ENCODE results near the gene CD2. TPM values are rescaled to one million over a fixed set of nuclear protein-coding genes. Genes with fewer than 3 reads are reported as not detected.

Gene CD2
- total RNA-seq, 2 experiments from 2014 or later, result 150 to 151 TPM

- peaks cover 93% of the 10 kb centered on the region for H3K4me1 Mint-ChIP-seq (ENCODE audit: low read depth)
- peak overlapping the region in 1 of 2 donors; percentile 80 for H3K27ac ChIP-seq (ENCODE audit: low read depth in 1 of 2, low read length in 2 of 2)
- H3K27ac Mint-ChIP-seq, result peak overlapping the region; percentile 93
- no peak for TF ChIP-seq CTCF (IDR thresholded peaks at IDR 0.05)
- peak overlapping the region; percentile 21 for H3K4me3 ChIP-seq (ENCODE audit: low read length)
- no peaks in the 10 kb centered on the region for H3K27me3 Mint-ChIP-seq
- DNase-seq, result no peak
- ChIA-PET CTCF (interaction anchor here (1.0 to 3.8 kb wide), 3 partner anchors 36 to 68 kb away, joined by 4 to 26 read pairs (median 4); no protein-coding TSS in a partner anchor), POLR2A (interaction anchor here (2.4 to 15.2 kb wide), 2 partner anchors 11 to 37 kb away, joined by 14 to 290 read pairs; no protein-coding TSS in a partner anchor)
- no peaks in the 10 kb centered on the region for H3K9me3 ChIP-seq (ENCODE audit: control insufficient read depth in 1 of 2, insufficient read depth in 1 of 2, low read length in 2 of 2)
- no peak for ATAC-seq (ENCODE audit: poor library complexity)
- peaks cover 73% of the 10 kb centered on the region for H3K4me1 ChIP-seq (ENCODE audit: insufficient read depth, low read length)
- intact Hi-C loops (cut with DNase I, micrococcal nuclease), result no loop called here
- H3K36me3 Mint-ChIP-seq (ENCODE audit: low read depth), result peaks cover 11% of the 10 kb centered on the region
- peak overlapping the region; percentile 65 for H3K4me3 Mint-ChIP-seq
- H3K27me3 ChIP-seq (ENCODE audit: control insufficient read depth in 1 of 2, insufficient read depth in 2 of 2, low read length in 2 of 2), result no peaks in the 10 kb centered on the region
- H3K9me3 Mint-ChIP-seq, result no peaks in the 10 kb centered on the region
- H3K36me3 ChIP-seq (ENCODE audit: insufficient read depth, low read length), result no peaks in the 10 kb centered on the region
Observed at GRCh38 chr1:116805398-116805797, 51.2 kb downstream of the CD2 start.

- ATAC-seq (ENCODE audit: poor library complexity) (peak; percentile 27), DNase-seq (peak in 11 of 14 experiments; percentile 29 to 79 (median 48))
- H3K27ac Mint-ChIP-seq, result peak overlapping the region; percentile 93
- peak overlapping the region; percentile 11 to 80 for H3K27ac ChIP-seq (ENCODE audit: low read depth in 1 of 2, low read length in 2 of 2)
- H3K4me3 ChIP-seq (ENCODE audit: low read length), result peak overlapping the region; percentile 9
- H3K4me3 Mint-ChIP-seq, result peak overlapping the region; percentile 64
- no peaks in the 10 kb centered on the region for H3K27me3 ChIP-seq (ENCODE audit: control insufficient read depth in 1 of 2, insufficient read depth in 2 of 2, low read length in 2 of 2)
- CTCF ChIA-PET, result interaction anchor here (1.0 to 3.8 kb wide), 3 partner anchors 37 to 68 kb away, joined by 4 to 26 read pairs (median 4); no protein-coding TSS in a partner anchor
- H3K36me3 Mint-ChIP-seq (ENCODE audit: low read depth), result peaks cover 15% of the 10 kb centered on the region
- H3K4me1 ChIP-seq (ENCODE audit: insufficient read depth, low read length), result peaks cover 78% of the 10 kb centered on the region
- H3K9me3 Mint-ChIP-seq, result no peaks in the 10 kb centered on the region
- intact Hi-C loops (cut with DNase I, micrococcal nuclease), result no loop called here
- H3K27me3 Mint-ChIP-seq, result no peaks in the 10 kb centered on the region
- no peaks in the 10 kb centered on the region for H3K36me3 ChIP-seq (ENCODE audit: insufficient read depth, low read length)
- TF ChIP-seq CTCF (IDR thresholded peaks at IDR 0.05), result no peak
- H3K4me1 Mint-ChIP-seq (ENCODE audit: low read depth), result peaks cover 90% of the 10 kb centered on the region
- POLR2A ChIA-PET, result interaction anchor here (0.7 to 15.2 kb wide), 8 partner anchors 10 to 72 kb away, joined by 3 to 290 read pairs (median 6); no protein-coding TSS in a partner anchor
- no peaks in the 10 kb centered on the region for H3K9me3 ChIP-seq (ENCODE audit: control insufficient read depth in 1 of 2, insufficient read depth in 1 of 2, low read length in 2 of 2)
Observed at GRCh38 chr1:116806245-116806644, 52.0 kb downstream of the CD2 start.

GRCh38 chr1:116806671-116807070 is 52.4 kb downstream of the CD2 start:
- no peaks in the 10 kb centered on the region for H3K9me3 Mint-ChIP-seq
- peak in 2 of 14 experiments; percentile 42 to 45 for DNase-seq
- CTCF ChIA-PET, result interaction anchor here (1.7 to 4.4 kb wide), 3 partner anchors 37 to 69 kb away, joined by 4 to 26 read pairs (median 16); no protein-coding TSS in a partner anchor
- POLR2A ChIA-PET, result interaction anchor here (0.7 to 15.2 kb wide), 9 partner anchors 9 to 71 kb away, joined by 3 to 290 read pairs (median 4); no protein-coding TSS in a partner anchor
- no peak for ATAC-seq (ENCODE audit: poor library complexity)
- H3K27ac Mint-ChIP-seq, result peak overlapping the region; percentile 93
- Histone ChIP-seq H3K4me3 (ENCODE audit: low read length) (peak overlapping the region; percentile 9), H3K27me3 (ENCODE audit: control insufficient read depth in 1 of 2, insufficient read depth in 2 of 2, low read length in 2 of 2) (no peaks in the 10 kb centered on the region), H3K36me3 (ENCODE audit: insufficient read depth, low read length) (no peaks in the 10 kb centered on the region), H3K9me3 (ENCODE audit: control insufficient read depth in 1 of 2, insufficient read depth in 1 of 2, low read length in 2 of 2) (no peaks in the 10 kb centered on the region), H3K4me1 (ENCODE audit: insufficient read depth, low read length) (peaks cover 75% of the 10 kb centered on the region), H3K27ac (ENCODE audit: low read depth in 1 of 2, low read length in 2 of 2) (peak overlapping the region; percentile 11 to 80)
- no peaks in the 10 kb centered on the region for H3K27me3 Mint-ChIP-seq
- H3K4me1 Mint-ChIP-seq (ENCODE audit: low read depth), result peaks cover 90% of the 10 kb centered on the region
- intact Hi-C loops (cut with DNase I, micrococcal nuclease), result no loop called here
- peak overlapping the region; percentile 64 for H3K4me3 Mint-ChIP-seq
- H3K36me3 Mint-ChIP-seq (ENCODE audit: low read depth), result peaks cover 17% of the 10 kb centered on the region
- TF ChIP-seq CTCF (IDR thresholded peaks at IDR 0.05), result no peak
